GM18870 (cell line): ENCODE measurements around the gene CNR2.
"Not testable (repeated sequence)": the region's sequence is repeated elsewhere in the genome, so short reads cannot be mapped to it uniquely, and the experiment has no call there.

Experiments
- ATAC-seq: cut with Tn5 transposase; IDR thresholded peaks from one replicate; pipeline ENCODE4 v1.9.1; 2021; ENCODE audit warnings: moderate library complexity; ENCODE audit not compliant: unreplicated experiment

Gene CNR2

DNA sequence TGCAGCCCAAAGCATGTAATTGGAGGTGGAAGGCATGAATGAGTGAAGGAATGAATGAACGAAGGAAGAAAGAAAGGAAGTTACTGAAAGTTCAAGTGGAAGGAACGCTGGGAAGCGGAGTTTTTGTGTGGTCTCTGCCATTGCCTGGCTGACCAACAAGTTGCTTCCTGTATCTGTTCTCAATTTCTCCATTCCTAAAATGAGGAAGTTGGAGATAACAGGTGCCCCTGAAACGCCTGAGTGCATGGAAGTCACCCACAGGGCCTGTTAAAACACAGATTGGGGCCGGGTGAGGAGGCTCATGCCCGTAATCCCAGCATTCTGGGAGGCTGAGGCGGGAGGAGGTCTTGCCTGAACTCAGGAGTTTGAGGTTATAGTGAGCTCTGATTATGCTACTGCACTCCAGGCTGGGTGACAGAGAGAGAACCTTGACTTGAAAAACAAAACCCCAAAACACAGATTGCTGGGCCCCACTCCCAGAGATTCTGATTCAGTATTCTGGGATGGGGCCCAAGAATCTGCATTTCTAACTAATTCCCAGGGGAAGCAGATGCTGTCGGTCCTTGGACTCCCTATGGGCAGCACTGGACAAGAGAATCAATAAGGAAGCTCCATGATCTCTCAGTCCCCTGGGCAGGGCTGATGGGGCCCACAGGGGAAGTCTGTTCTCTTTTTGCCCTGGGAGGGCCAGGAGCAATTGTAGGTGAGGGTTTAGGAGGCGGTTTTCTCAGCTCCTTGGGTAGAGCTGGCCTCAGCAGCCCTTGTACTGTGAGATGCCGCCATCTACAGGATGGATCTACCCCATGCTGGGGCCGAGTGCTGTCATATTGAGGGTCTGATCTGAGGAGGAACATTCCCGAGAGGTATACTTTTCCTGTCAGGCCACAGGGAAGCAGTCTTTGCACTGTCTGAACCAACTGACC, 3.3 kb upstream of the CNR2 start:
- ATAC-seq, result no peak

DNA sequence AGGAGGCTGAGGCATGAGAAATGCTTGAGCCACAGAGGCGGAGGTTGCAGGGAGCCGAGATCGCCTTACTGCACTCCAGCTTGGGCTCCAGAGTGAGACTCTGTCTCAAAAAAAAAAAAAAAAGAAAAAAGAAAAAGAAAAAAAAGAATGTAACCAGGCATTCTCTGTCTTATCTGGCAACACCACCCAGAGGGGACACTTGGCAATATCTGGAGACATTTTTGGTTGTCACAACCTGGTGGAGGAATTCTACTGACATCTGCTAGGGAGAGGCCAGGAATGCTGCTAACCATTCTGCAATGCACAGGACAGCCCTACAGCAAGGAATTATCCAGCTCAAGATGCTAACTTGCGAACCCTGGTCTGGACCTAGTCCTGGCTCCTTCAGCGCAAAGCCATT, 2.3 kb upstream of the CNR2 start:
- no peak for ATAC-seq

DNA sequence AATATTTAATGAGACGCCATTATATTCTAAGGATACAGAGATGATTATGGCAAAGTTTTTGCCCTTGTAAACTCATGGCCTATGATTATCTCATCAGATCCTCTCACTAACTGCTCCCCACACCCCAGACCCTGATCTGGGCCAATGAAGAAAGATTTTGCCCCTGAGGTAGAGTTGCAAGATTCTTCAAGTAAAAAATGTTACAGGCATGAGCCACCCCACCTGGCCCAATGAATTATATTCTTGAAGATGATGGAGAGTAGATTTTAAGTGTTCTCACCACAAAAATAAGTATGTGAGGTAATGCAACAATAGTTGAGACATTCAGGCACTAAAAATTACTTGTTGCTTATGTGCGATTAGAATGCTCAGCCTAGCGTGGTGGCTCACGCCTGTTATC, 1.8 kb upstream of the CNR2 start:
- ATAC-seq, result no peak

DNA sequence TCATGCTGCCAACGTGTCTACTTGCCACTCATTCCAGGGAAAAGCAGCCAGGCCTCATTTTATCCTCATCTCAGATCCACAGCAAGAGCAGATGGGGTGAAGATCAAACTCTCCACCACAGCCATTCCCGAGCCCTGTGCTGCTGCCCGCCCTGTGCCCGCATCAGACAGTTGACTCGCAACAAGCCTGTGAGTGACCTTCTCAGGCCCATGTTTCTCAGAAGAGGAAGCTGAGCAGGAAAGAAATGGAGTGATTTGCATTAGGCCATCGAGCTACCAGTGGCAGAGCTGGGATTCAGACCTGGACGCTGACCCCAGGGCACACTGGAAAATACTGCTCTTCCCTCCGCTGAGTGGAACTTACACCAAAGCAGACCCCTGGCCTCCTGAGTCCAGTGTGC, 1.2 kb downstream of the CNR2 start:
- ATAC-seq, result no peak

DNA sequence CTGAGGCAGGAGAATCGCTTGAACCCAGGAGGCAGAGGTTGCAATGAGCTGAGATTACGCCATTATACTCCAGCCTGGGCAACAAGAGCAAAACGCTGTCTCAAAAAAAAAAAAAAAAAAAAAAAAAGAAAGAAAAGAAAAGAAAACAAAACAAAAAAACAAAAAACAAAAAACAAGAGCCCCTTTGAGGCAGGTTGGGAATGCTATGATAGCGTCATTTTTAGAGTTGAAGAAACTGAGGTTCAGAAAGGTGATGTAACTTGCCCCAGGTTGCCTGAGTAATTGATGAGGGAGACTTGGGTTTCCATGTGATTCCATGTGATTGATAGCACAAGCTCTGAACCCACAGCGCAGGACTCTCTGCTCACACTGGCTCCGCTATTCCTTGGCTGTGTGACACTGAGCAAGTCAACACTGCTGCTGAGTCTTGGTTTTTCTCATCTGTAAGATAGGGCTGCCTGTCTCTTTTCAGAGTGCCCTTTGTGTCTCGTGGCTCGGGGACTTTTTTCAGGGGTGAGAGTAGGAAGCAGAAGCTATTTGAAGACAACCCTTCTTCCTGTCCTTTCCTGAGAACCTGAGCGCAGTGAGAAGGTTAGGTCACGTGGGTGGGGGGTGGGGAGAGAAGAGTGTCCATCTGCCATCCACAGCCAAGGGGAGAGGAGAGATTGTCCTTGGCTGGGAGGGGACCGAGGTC, 2.5 kb downstream of the CNR2 start:
- ATAC-seq, result no peak

DNA sequence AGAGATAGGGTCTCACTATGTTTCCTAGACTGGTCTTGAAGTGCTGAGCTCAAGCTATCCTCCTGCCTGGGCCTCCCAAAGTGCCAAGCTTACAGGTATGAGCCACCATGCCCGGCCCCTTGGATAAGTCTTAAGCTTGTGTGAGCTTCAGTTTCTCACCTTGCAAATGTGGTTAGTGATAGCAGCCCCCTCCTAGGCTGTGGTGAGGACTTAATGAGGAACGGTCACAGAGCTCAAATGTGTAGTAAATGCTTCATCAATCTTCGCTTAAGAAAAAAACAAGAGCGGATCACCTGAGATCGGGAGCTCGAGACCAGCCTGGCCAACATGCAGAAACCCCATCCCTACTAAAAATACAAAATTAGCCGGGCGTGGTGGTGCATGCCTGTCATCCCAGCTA, 3.0 kb downstream of the CNR2 start:
- ATAC-seq, result no peak

DNA sequence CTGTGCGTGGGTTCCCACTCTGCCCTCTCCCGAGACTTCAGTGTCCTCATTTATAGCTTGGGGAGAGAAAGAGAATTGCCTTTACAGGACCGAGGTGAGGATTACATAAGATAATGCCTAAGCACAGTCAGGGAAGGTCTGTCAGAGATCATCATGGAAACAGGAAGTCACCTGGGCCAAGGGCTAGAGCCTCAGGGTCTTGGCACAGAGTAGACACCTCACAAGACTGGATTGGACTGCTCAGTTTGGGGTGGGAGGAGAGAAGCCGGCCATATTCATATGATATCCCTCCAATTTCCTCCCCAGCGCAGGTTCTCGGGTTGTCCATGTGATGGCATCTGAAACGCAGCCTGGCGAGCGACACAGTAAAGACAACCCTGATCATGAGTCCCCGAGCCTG, 3.8 kb downstream of the CNR2 start:
- ATAC-seq, result no peak

DNA sequence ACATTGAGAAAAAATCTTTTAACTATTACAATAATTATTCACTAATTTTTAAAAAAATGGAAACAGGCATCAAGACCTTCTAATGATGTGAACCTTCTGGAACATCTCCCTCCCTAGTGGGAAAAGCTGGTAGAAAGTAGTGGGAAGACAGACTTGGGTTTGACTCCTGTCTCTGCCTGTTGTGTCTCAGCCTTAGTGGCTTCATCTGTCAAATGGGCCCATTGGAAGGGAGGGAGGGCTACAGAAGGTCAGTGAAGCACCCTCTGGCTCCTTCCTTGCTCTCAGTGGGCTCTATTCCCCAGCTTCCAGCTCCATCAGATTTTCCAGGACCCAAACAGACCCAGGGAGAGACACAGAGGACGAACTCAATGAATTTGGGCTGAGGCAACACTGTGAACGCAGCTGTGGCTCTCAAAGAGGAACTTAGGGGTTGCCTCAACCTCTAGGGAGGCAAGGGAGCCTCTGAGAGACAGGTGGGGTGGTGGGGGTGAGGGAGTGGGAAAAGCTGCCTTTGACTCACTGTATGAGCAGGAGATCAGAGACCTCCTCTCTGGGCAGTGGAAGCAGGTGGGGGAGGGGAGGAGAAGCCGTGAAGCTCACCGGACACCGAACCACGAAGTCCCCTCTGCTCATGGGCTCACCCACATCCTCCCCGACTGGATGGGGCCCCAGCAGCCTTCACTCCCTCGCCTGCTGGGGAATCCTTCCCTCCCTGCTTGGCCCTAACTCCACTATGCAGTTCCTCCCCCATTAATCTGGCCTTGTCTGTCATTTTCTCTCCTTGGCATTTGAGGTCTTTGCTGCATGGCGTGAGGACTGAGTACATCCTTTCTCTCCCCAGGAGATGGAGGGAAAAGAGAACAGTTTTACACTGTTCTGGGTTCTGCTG, 4.5 kb downstream of the CNR2 start:
- no peak for ATAC-seq

DNA sequence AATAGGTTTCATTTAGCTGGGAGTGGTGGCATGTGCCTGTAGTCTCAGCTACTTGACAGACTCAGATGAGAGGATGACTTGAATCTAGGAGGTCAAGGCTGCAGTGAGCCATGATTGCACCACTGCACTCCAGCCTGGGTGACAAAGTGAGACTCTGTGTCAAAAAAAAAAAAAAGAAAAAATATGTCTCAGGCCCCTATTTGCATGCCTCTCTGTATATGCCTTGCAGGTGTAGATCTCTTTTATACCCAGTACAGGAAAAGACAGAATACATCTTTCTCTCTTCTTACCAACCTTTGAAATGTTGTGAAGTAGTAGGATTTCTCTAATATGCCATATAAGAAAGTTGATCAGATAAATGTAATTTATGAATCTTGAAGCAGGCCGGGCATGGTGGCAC, 6.4 kb downstream of the CNR2 start:
- ATAC-seq, result no peak

DNA sequence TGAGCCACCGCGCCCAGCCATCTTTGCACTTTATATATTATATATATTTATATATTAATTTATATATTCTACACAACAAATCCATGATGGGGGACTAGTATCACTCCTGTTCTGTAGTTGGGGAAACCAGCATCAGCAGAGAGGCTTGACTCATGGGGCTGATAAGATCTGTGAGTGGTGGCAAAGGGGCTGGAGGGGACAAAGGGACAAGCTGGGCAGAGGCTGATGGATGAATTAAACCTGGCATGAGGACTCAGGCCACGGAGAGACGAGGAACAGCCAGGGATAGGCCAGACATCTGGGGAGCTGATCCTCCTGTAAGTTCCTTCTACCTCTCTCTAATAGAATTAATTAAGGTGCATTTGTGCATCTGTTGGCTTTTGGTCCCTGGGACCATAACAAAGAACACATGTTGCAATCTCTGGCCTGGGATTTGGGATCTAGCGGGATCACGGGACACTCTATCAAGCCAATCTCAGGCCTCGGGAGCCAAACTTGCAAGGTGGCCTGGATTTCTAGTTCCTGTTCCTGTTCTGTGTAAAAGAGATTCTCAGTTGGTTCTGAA, 7.6 kb downstream of the CNR2 start:
- ATAC-seq, result no peak

DNA sequence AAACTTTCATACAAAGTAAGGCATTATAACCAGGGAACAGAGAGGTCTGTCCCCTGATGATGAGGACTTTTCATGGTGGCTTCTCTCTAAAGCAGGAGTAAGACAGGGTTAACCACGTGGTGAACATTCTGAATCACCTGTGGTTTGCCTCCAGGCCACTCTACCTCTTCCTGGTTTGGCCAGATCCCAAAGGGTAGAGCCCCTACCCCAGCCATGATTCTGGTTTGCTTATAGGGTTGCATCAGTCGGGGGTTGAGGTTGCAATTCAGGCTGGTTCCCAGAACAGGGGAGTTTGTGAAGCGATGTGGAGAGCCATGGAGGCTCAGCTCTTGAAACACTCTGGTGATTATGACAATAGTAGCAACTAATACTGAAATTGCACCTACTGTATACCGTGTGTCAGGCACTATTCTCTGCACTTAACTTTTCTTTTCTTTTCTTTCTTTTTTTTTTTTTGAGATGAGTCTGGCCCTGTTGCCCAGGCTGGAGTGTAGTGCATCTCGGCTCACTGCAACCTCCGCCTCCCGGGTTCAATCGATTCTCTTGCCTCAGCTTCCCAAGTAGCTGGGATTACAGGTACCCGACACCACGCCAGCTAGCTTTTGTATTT, 8.3 kb downstream of the CNR2 start:
- peak; percentile 38 for ATAC-seq

DNA sequence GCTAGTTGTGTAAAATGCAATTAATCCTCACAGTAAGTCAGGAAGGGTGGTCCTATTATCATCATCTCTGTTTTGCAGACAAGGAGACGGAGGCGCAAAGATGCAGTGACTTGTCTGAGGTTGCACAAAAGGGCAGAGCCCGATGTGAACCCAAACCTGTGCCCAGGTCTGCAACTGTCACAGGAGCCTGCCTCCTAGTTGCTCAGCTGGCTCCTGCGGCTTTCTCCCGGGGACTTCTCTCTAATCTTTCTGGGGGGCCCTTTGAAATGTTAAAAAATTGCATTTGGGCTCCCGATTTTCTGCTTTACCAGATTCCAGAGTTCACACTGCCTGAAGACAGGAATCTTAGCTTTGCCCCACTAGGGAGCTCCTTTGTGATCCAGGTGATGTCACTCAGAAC, 9.4 kb downstream of the CNR2 start:
- no peak for ATAC-seq

DNA sequence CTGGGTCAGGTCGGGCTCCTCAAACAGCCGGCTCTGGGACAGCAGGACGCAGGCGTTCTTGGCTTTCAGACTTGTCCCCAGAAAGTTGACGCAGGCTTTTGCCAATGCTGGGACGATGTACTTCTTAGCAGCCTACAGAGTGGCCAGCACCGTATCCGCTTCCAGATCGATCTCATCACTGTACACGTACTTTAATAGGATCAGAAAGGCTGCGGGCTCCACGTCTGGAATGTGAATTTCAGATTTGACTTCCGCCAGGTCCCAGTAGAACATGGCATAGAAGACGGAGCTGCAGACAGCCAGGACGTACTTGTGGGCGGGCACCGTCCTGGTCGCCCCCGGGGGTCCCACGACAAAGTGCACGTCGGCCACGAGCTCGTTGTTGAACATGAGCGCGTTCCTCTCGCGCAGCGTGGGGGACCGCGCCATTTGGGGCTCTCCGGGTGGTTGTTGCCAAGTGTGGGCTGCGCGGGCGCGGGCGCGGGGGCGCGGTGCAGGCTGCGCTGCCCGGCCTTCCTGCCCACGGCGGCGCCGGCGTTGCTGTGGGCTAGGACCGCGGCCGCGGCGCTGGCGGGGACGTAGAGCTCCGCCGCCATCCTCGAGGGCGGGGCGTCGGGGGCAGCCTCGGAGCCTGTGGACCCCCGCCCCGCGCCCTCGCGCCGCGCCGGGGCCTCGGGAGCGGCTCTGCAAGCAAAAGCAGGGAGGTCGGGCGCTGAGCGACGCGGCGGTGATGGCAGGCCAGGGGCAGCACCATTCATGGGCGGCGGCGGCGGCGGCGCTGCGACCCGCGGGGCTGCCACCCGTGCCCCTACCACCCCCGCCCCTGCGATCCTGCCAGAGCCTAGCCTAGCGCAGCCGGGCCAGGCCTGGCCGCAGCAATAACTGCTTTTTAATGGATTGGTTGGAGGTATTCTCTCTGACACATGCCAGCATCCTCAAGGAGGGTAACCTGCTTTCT, 10.6 kb downstream of the CNR2 start:
- no peak for ATAC-seq

DNA sequence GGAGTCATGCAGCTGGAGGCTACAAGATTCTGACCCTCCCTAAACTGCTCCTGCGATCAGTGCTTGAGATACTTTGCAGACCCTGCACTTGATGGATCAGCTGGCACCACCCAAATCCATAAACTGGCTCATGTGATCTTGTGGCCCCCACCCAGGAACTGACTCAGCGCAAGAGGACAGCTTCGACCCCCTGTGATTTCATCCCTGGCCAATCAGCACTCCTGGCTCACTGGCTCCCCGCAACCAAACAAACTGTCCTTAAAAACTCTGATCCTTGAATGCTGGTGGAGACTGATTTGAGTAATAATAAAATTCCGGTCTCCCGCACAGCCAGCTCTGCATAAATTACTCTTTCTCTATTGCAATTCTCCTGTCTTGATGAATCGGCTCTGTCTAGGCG, 13.1 kb downstream of the CNR2 start:
- ATAC-seq, result not testable (repeated sequence)

DNA sequence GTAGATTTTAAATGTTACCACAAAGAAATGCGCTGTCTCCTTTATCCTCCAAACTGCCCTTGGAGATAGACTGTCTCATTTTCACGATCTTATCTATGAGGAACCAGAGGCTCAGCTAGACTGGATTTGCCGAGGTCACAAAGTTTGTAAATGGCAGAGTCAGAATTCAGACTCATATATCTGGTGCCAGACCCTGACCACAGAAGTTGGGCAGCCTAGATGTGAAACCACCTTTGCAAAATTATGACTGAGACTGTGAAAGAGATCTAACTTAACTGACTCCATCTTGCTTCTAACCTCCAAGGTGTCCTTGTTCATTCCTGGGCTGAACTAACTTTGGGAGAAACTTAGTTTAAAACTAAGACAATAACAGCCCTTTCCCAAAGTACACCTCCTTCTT, 14.1 kb downstream of the CNR2 start:
- ATAC-seq, result no peak

DNA sequence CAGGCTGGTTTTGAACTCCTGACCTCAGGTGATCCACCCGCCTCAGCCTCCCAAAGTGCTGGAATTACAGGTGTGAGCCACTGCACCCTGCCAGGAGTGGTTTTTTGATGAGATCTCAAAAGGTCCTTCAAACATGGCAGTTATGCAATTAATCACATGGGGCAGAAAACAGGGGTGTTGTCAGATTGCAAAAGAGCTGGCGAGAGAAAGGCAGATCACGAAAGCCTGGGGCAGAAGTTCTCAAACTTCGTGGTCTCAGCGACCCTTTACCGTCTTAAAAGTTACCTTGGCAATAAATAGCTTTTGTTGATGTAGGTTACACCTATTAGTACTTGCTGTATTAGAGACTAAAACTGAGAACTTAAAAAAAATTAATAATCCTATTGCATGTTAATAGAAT, 16.1 kb downstream of the CNR2 start:
- ATAC-seq, result no peak

DNA sequence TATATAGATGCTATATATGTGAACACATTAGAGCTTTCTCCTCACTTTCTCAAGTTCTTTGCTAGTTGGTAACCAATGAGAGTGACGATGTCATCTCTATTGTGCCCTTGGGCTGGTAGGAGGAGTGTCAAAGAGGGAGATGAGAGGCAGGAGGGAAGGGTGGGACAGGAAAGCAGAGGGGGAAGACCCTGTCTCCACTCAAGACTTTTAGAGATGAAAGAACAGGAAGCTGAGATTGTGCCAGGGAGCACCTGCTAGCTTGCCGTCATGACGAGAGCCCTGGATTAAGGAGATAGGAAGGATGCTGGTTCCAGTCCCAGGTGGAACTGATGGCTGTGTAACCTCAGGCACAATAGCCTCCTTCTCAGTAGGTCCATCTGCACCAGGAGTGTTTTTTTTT, 16.7 kb downstream of the CNR2 start:
- ATAC-seq, result no peak

DNA sequence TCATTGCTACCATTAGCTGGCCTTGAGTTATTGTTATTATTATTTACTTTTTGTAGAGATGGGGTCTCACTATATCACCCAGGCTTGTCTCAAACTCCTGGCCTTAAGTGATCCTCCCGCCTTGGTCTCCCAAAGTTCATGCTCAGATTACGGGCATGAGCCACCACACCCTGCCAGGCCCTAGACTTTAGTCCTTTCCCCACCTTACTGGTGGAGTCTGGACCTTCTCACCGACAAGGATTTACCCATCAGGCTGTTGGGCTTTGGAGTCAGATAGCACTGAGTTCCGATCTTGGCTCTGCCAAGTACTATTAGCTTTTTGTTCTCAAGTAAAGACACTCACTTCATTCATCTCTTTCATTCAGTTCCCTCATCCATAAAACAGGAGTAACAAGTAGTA, 17.2 kb downstream of the CNR2 start:
- no peak for ATAC-seq

DNA sequence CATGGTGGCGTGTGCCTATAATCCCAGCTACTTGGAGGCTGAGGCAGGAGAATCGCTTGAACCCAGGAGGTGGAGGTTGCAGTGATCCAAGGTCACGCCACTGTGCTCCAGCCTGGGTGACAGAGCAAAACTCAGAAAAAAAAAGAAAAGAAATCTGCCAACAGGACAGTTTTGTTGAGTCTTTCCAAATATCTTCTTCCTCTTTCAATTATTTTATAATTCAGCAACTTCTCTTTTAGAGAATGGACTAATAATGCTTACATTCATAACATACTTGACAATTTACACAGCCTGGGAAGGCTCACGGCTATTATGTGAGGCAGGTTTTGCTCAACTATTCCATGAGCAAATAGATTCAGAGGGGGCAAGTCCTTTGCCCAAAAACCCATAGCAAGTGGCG, 18.1 kb downstream of the CNR2 start:
- no peak for ATAC-seq

DNA sequence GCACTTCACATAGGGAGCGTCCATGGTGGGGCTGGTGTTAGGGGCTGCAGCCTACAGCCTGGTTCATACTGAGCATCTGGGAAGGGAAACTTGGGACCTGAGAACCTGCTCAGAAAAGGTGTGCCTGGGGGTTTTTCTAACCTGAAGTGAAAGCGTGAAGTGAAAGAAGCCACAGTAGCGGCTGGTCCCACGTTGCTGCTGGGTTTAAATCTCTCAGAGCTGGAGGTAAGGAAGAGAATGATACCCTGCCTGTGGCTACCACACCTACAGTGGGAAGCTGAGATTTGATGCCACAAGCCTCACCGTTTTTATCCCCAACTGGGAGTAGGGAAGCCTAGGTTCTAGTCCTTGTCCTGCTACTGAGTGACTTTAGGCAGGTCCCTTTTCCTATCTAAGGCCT, 24.1 kb downstream of the CNR2 start:
- no peak for ATAC-seq
